ENCODE data around the gene STIP1.
"Not testable (repeated sequence)": the region's sequence is repeated elsewhere in the genome, so short reads cannot be mapped to it uniquely, and the experiment has no call there.

STIP1 gene

GRCh38 chr11:64240435-64241240 lies 54.7 kb downstream of the STIP1 start, which contains the start of gene FKBP2:
Gene FKBP2 (plus strand): TSS chr11:64241095. CDS start chr11:64242388, 1,293 bp downstream.
- DNase-seq = peak; percentile 86 to 95

- DNase-seq = peak; percentile 95 to 97
Measured at GRCh38 chr11:64241241-64241490, 55.2 kb downstream of the STIP1 start.

GRCh38 chr11:64241491-64242374 lies 55.8 kb downstream of the STIP1 start:
- DNase-seq = peak in 1 of 2 experiments; percentile 50

GRCh38 chr11:64243236-64243854 lies 57.4 kb downstream of the STIP1 start:
- DNase-seq = no peak

- DNase-seq = no peak
Measured at GRCh38 chr11:64244107-64244506, 58.1 kb downstream of the STIP1 start.

- no peak for DNase-seq
Measured at GRCh38 chr11:64244966-64245365, 59.0 kb downstream of the STIP1 start.

- peak in 1 of 2 experiments; percentile 65 for DNase-seq
Measured at GRCh38 chr11:64245401-64245796, 59.4 kb downstream of the STIP1 start.

- DNase-seq = peak in 1 of 2 experiments; percentile 65
Measured at GRCh38 chr11:64245797-64246620, 60.0 kb downstream of the STIP1 start.

- not testable (repeated sequence) for DNase-seq
Measured at GRCh38 chr11:64246621-64246870, 60.6 kb downstream of the STIP1 start.

GRCh38 chr11:64246871-64247728 lies 61.1 kb downstream of the STIP1 start, which contains the start of gene PPP1R14B:
Gene PPP1R14B (minus strand): TSS chr11:64246943. CDS start chr11:64246673, 270 bp downstream.
- DNase-seq = peak; percentile 82 to 85

GRCh38 chr11:64247729-64248531 lies 62.0 kb downstream of the STIP1 start:
- DNase-seq = no peak

GRCh38 chr11:64248578-64248977 lies 62.6 kb downstream of the STIP1 start:
- no peak for DNase-seq

- no peak for DNase-seq
Measured at GRCh38 chr11:64249038-64249437, 63.1 kb downstream of the STIP1 start.

- DNase-seq = no peak
Measured at GRCh38 chr11:64249563-64250414, 63.8 kb downstream of the STIP1 start.

- no peak for DNase-seq
Measured at GRCh38 chr11:64250415-64251015, 64.5 kb downstream of the STIP1 start.

- peak in 1 of 2 experiments; percentile 59 for DNase-seq
Measured at GRCh38 chr11:64251016-64251752, 65.2 kb downstream of the STIP1 start, which contains the start of gene PLCB3. Gene PLCB3 (plus strand): TSS chr11:64251530. CDS start chr11:64251650, 120 bp downstream.

GRCh38 chr11:64251753-64252002 lies 65.7 kb downstream of the STIP1 start:
- no peak for DNase-seq

- no peak for DNase-seq
Measured at GRCh38 chr11:64252003-64252872, 66.3 kb downstream of the STIP1 start.

Measured in NCI-H524 (cell line).